ENCODE results near the gene TMEM109.

TMEM109 gene

GRCh38 chr11:60951904-60952741 lies 38.2 kb downstream of the TMEM109 start, which contains the start of gene SLC15A3:
Gene SLC15A3, minus strand, starts transcription at chr11:60952176. Its CDS starts 625 bp downstream, at chr11:60951551.
- no peak for TF ChIP-seq CTCF (conservative IDR thresholded peaks at IDR 0.05; ENCODE audit: low read depth, low read length)
- H3K27ac ChIP-seq: no peak within 1 kb of the TSS
- no peak within 1 kb of the TSS for H3K9ac ChIP-seq
- H3K4me2 ChIP-seq: no peak within 1 kb of the TSS
- H2AFZ ChIP-seq (ENCODE audit: low read depth): no peak within 1 kb of the TSS
- no peaks in the 10 kb centered on the region for H3K36me3 ChIP-seq (ENCODE audit: insufficient read depth)
- H3K79me2 ChIP-seq (ENCODE audit: insufficient read depth, low read depth): no peaks in the 10 kb centered on the region
- no peaks in the 10 kb centered on the region for H4K20me1 ChIP-seq (ENCODE audit: insufficient read depth)
- H3K27me3 ChIP-seq (ENCODE audit: insufficient read depth, low read depth): no peaks in the 10 kb centered on the region
- no peaks in the 10 kb centered on the region for H3K4me1 ChIP-seq (ENCODE audit: low read depth, poor library complexity, severe bottlenecking)
- no peak within 1 kb of the TSS for H3K4me3 ChIP-seq (IDR thresholded peaks at IDR 0.05; ENCODE audit: insufficient read depth, low read depth, low read length)

- Histone ChIP-seq H3K36me3 (ENCODE audit: insufficient read depth) (no peaks in the 10 kb centered on the region), H3K4me2 (no peak overlapping the region), H3K9ac (no peak overlapping the region), H3K4me3 (IDR thresholded peaks at IDR 0.05; ENCODE audit: insufficient read depth, low read depth, low read length) (no peak overlapping the region), H3K79me2 (ENCODE audit: insufficient read depth, low read depth) (no peaks in the 10 kb centered on the region), H4K20me1 (ENCODE audit: insufficient read depth) (no peaks in the 10 kb centered on the region), H3K4me1 (ENCODE audit: low read depth, poor library complexity, severe bottlenecking) (no peaks in the 10 kb centered on the region), H2AFZ (ENCODE audit: low read depth) (no peak overlapping the region), H3K27ac (no peak overlapping the region), H3K27me3 (ENCODE audit: insufficient read depth, low read depth) (no peaks in the 10 kb centered on the region)
- no peak for TF ChIP-seq CTCF (conservative IDR thresholded peaks at IDR 0.05; ENCODE audit: low read depth, low read length)
Observed at GRCh38 chr11:60952742-60953170, 38.8 kb downstream of the TMEM109 start.

- Histone ChIP-seq H4K20me1 (ENCODE audit: insufficient read depth) (no peaks in the 10 kb centered on the region), H3K4me2 (no peak overlapping the region), H3K27ac (no peak overlapping the region), H3K36me3 (ENCODE audit: insufficient read depth) (no peaks in the 10 kb centered on the region), H3K4me1 (ENCODE audit: low read depth, poor library complexity, severe bottlenecking) (no peaks in the 10 kb centered on the region), H3K9ac (no peak overlapping the region), H3K27me3 (ENCODE audit: insufficient read depth, low read depth) (no peaks in the 10 kb centered on the region), H3K79me2 (ENCODE audit: insufficient read depth, low read depth) (no peaks in the 10 kb centered on the region), H3K4me3 (IDR thresholded peaks at IDR 0.05; ENCODE audit: insufficient read depth, low read depth, low read length) (no peak overlapping the region), H2AFZ (ENCODE audit: low read depth) (no peak overlapping the region)
- TF ChIP-seq CTCF (conservative IDR thresholded peaks at IDR 0.05; ENCODE audit: low read depth, low read length): no peak
Observed at GRCh38 chr11:60953781-60954180, 39.8 kb downstream of the TMEM109 start.

GRCh38 chr11:60954421-60954820 lies 40.5 kb downstream of the TMEM109 start:
- Histone ChIP-seq H3K27me3 (ENCODE audit: insufficient read depth, low read depth) (no peaks in the 10 kb centered on the region), H3K36me3 (ENCODE audit: insufficient read depth) (no peaks in the 10 kb centered on the region), H3K9ac (no peak overlapping the region), H2AFZ (ENCODE audit: low read depth) (no peak overlapping the region), H3K4me2 (no peak overlapping the region), H3K4me3 (IDR thresholded peaks at IDR 0.05; ENCODE audit: insufficient read depth, low read depth, low read length) (no peak overlapping the region), H3K79me2 (ENCODE audit: insufficient read depth, low read depth) (no peaks in the 10 kb centered on the region), H3K4me1 (ENCODE audit: low read depth, poor library complexity, severe bottlenecking) (no peaks in the 10 kb centered on the region), H3K27ac (no peak overlapping the region), H4K20me1 (ENCODE audit: insufficient read depth) (no peaks in the 10 kb centered on the region)
- no peak for TF ChIP-seq CTCF (conservative IDR thresholded peaks at IDR 0.05; ENCODE audit: low read depth, low read length)

Data from KMS-11 (cell line).